Stomach (tissue), 9 donors: Measurements from ENCODE around the gene KSR2. TPM values are rescaled to one million over a fixed set of nuclear protein-coding genes. Genes with fewer than 3 reads are reported as not detected.
A peak's percentile ranks its signal among the peaks of the same experiment; 100 is the strongest.
"Not testable (repeated sequence)": the region's sequence is repeated elsewhere in the genome, so short reads cannot be mapped to it uniquely, and the experiment has no call there.

Source experiments
- DNase-seq, 2 donors: peaks; one replicate each; pipeline versions ENCODE4 v3.0.0 to v3.0.0-alpha.2; 2013 to 2019
- H3K27ac ChIP-seq, 5 donors: fragments of 200-600 bp in 4 of 5; sonication (generic) in 4 of 5; one replicate each; pipeline ENCODE4 v1.5.1; 2013 to 2019; ENCODE audit warnings: mild to moderate bottlenecking in 1 of 5, moderate library complexity in 1 of 5
- H3K27me3 ChIP-seq, 3 donors: fragments of 200-600 bp; sonication (generic); one replicate each; pipeline ENCODE4 v1.5.1; 2017 to 2019; ENCODE audit warnings: mixed run types in 1 of 3
- H3K36me3 ChIP-seq, 4 donors: fragments of 200-600 bp; sonication (generic); 1 replicate in 3 of 4; 2 replicates in 1 of 4; pipeline ENCODE4 v1.5.1; 2016 to 2019
- H3K4me1 ChIP-seq, 4 donors: fragments of 200-600 bp; sonication (generic); one replicate each; pipeline ENCODE4 v1.5.1; 2016 to 2019
- H3K4me3 ChIP-seq, 4 donors: fragments of 200-600 bp; sonication (generic) in 3 of 4; one replicate each; pipeline ENCODE4 v1.5.1; 2016 to 2019; ENCODE audit warnings: mild to moderate bottlenecking in 1 of 4
- H3K9me3 ChIP-seq, 4 donors: fragments of 200-600 bp; sonication (generic); one replicate each; pipeline ENCODE4 v1.5.1; 2016 to 2019
- CTCF ChIP-seq, 7 experiments: fragments of 450-650 bp in 4 of 7; fragments of 200-600 bp in 3 of 7; sonication (generic) in 3 of 7; IDR thresholded peaks; one replicate each; pipeline ENCODE4 v1.5.1; 2016 to 2019; ENCODE audit warnings: antibody characterized with exemption in 7 of 7, control low read depth in 2 of 7, mild to moderate bottlenecking in 1 of 7
- EP300 ChIP-seq: sonication (generic); formaldehyde crosslinking; IDR thresholded peaks from one replicate; pipeline ENCODE4 v1.6.1; 2017; ENCODE audit warnings: antibody characterized with exemption
- POLR2A ChIP-seq, 4 donors: fragments of 450-650 bp; IDR thresholded peaks; one replicate each; pipeline ENCODE4 v1.6.1; 2016; ENCODE audit warnings: antibody characterized with exemption in 4 of 4, control low read depth in 2 of 4, mild to moderate bottlenecking in 1 of 4, moderate library complexity in 1 of 4
- POLR2AphosphoS5 ChIP-seq, 3 donors: sonication (generic); formaldehyde crosslinking; IDR thresholded peaks; one replicate each; pipeline ENCODE4 v1.6.1; 2016; ENCODE audit warnings: antibody characterized with exemption in 3 of 3
- WGBS, 5 donors: extraction: QIAGEN DNeasy Blood & Tissue Kit in 3 of 5; methylation state at CpG; one replicate each; pipeline versions ENCODE4 v1.1.5 to v1.1.7; 2013 to 2018; 5-methylcytosine and 5-hydroxymethylcytosine counted together
- intact Hi-C: fragments of 100-400 bp; cut with DNase I; formaldehyde crosslinking; loops from one replicate; pipeline ENCODE4 v1.15.1; 2023; ENCODE audit warnings: low total_unique reads
- polyA plus RNA-seq, 3 donors: library from polyadenylated mRNA; stranded (reverse); fragments of 200-250 nt; gene quantifications; one replicate each; pipeline ENCODE4 v1.2.3, GENCODE V29; 2013
- total RNA-seq, 5 donors: library from RNA; depleted of rRNA; stranded (reverse); fragments of >200 nt; gene quantifications; one replicate each; pipeline versions ENCODE4 v1.1.0 to v1.2.3, GENCODE V29; 2014 to 2016
- donor health status: healthy with polysubstance abuse.
- donor health status: Bipolar disorder and iron deficiency.
- donor health status: healthy.

Gene KSR2
- total and polyA plus RNA-seq, 8 donors, result 0.03 to 1.4 (median 0.26) TPM; not detected in 2

DNA sequence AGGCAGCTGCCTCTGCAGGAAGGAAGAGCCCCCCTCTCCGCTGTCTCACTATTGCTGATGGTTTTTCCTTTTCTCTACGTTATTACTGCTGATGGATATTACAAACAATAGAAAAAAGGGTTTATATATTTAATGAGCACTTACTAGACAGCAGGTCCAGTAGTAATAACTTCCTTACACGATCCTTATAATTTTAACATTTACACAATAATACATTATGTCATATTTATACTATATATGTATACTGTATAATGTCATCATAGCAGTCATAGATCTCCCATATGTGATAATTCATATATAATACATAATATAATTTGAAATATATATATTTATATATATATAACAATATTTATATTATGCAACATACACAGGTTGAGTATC lies 92.4 kb downstream of the KSR2 start:
- DNase-seq, result no peak
- Histone ChIP-seq H3K4me3 (no peak overlapping the region), H3K4me1 (peaks cover 0 to 5% (median 0%) of the 10 kb centered on the region in 4 donors), H3K27me3 (peaks cover 0 to 44% (median 6%) of the 10 kb centered on the region in 3 donors), H3K27ac (no peak overlapping the region), H3K9me3 (no peaks in the 10 kb centered on the region), H3K36me3 (no peaks in the 10 kb centered on the region)
- intact Hi-C loops, result loop anchor here (10.0 kb wide), 1 partner anchor 158 kb away; no protein-coding TSS in a partner anchor
- no peak for TF ChIP-seq CTCF (IDR thresholded peaks at IDR 0.05)
- TF ChIP-seq POLR2AphosphoS5 (IDR thresholded peaks at IDR 0.05), result no peak
- no peak for TF ChIP-seq EP300
- no peak for TF ChIP-seq POLR2A (IDR thresholded peaks at IDR 0.05)
- 52 to 72% (median 63%) methylated on average over 3 of the region's 3 CpGs for WGBS, 5 donors

DNA sequence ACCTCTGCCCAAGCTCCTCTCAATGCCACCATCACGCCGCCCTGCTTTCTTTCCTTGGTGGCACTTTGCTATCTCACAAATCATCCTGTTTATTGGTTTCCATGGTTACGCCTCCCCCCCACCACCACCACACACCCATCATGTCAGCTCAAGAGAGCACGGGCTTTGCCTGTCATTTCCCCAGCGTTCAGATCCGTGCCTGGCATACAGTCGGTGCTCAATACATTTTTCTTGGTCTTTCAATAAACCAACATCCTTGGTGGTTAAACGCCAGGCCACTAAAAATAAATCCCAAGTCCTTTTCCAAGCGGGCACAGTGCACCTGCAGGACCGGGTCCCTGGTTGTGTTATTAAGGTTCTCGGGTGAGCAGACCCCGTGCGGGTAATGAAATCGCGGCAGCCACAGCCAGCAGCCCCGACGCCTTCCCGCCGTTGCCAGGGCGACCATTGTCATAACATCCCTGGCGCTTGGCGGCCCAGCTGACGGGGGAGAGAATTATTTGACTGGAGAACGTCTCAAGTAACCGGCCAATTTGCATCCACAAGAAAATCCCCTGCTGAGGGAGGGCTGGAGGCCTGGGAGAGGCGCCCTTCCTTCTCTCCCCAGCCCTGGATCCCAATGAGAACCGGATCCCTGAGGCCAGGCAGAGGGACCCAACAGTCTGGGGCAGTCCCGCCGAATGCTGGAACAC lies 92.9 kb downstream of the KSR2 start:
- H3K27me3 ChIP-seq, result peaks cover 0 to 44% (median 6%) of the 10 kb centered on the region in 3 donors
- H3K27ac ChIP-seq, result no peak overlapping the region
- peaks cover 0 to 5% (median 0%) of the 10 kb centered on the region in 4 donors for H3K4me1 ChIP-seq
- DNase-seq, result peak in 1 of 2 donors; percentile 74
- no peaks in the 10 kb centered on the region for H3K36me3 ChIP-seq
- no peak overlapping the region for H3K4me3 ChIP-seq
- TF ChIP-seq EP300, result no peak
- no peak for TF ChIP-seq POLR2A (IDR thresholded peaks at IDR 0.05)
- no peak for TF ChIP-seq POLR2AphosphoS5 (IDR thresholded peaks at IDR 0.05)
- TF ChIP-seq CTCF (IDR thresholded peaks at IDR 0.05), result no peak
- intact Hi-C loops, result loop anchor here (10.0 kb wide), 1 partner anchor 159 kb away; no protein-coding TSS in a partner anchor
- WGBS, 5 donors, result 19 to 30% (median 23%) methylated on average over 12 to 29 of the region's 29 CpGs
- H3K9me3 ChIP-seq, result no peaks in the 10 kb centered on the region

- peaks cover 0 to 44% (median 6%) of the 10 kb centered on the region in 3 donors for H3K27me3 ChIP-seq
- peaks cover 0 to 5% (median 0%) of the 10 kb centered on the region in 4 donors for H3K4me1 ChIP-seq
- no peaks in the 10 kb centered on the region for H3K9me3 ChIP-seq
- no peak overlapping the region for H3K27ac ChIP-seq
- intact Hi-C loops, result loop anchor here (10.0 kb wide), 1 partner anchor 160 kb away; no protein-coding TSS in a partner anchor
- peak; percentile 74 to 86 for DNase-seq
- TF ChIP-seq CTCF (IDR thresholded peaks at IDR 0.05) (peak in 5 of 7 experiments; percentile 73 to 90 (median 84)), POLR2A (IDR thresholded peaks at IDR 0.05) (no peak), POLR2AphosphoS5 (IDR thresholded peaks at IDR 0.05) (peak in 1 of 3 donors; percentile 37), EP300 (no peak)
- 22 to 29% (median 25%) methylated on average over 19 of the region's 19 CpGs for WGBS, 5 donors
- no peak overlapping the region for H3K4me3 ChIP-seq
- no peaks in the 10 kb centered on the region for H3K36me3 ChIP-seq
These were observed 93.9 kb downstream of the KSR2 start for GRCh38 chr12:117874842-117875434.

DNA sequence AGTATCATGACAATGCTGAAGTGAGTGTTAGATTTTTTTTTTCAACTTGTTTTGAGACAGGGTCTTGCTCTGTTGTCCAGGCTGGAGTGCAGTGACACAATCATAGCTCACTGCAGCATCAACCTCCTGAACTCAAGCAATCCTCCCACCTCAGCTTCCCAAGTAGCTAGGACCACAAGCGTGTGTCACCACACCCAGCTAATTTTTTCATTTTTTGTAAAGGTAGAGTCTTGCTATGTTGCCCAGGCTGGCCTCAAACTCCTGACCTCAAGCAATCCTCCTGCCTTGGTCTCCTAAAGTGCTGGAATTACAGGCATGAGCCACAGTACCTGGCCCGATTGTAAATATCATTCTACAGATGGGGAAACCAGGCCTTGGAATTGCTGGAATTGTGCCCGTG lies 94.6 kb downstream of the KSR2 start:
- not testable (repeated sequence) for DNase-seq, H3K27ac ChIP-seq, H3K9me3 ChIP-seq, H3K36me3 ChIP-seq, H3K4me1 ChIP-seq, H3K4me3 ChIP-seq
- peaks cover 0 to 39% (median 6%) of the 10 kb centered on the region in 3 donors for H3K27me3 ChIP-seq
- intact Hi-C loops, result loop anchor here (10.0 kb wide), 1 partner anchor 161 kb away; no protein-coding TSS in a partner anchor
- 74 to 89% (median 87%) methylated on average over 3 of the region's 3 CpGs for WGBS, 5 donors
